Right atrium auricular region (tissue), 2 donors: ENCODE data around the gene TTC21A. TPM values are rescaled to one million over a fixed set of nuclear protein-coding genes. Genes with fewer than 3 reads are reported as not detected.

Source experiments
- DNase-seq: peaks from one replicate; pipeline ENCODE4 v3.0.0-alpha.2; 2019; ENCODE audit warnings: low spot score
- H3K27ac ChIP-seq, 2 donors: fragments of 200-600 bp; sonication (generic); 1 replicate in 1 of 2; 2 replicates in 1 of 2; pipeline ENCODE4 v1.5.1; 2016 to 2019
- H3K27me3 ChIP-seq, 2 donors: fragments of 200-600 bp; sonication (generic); one replicate each; pipeline versions ENCODE4 v1.5.1 to v1.6.0; 2017 to 2019
- H3K36me3 ChIP-seq: fragments of 200-600 bp; sonication (generic); one replicate; pipeline ENCODE4 v1.5.1; 2016
- H3K4me1 ChIP-seq, 2 donors: fragments of 200-600 bp; sonication (generic); one replicate each; pipeline versions ENCODE4 v1.5.1 to v1.6.0; 2017 to 2019
- H3K4me3 ChIP-seq, 2 donors: fragments of 200-600 bp; sonication (generic); 1 replicate in 1 of 2; 2 replicates in 1 of 2; pipeline ENCODE4 v1.5.1; 2017 to 2019; ENCODE audit warnings: mild to moderate bottlenecking in 1 of 2, moderate library complexity in 1 of 2
- H3K9me3 ChIP-seq, 2 donors: fragments of 200-600 bp; sonication (generic); one replicate each; pipeline ENCODE4 v1.5.1; 2019
- total RNA-seq, 2 donors: library from RNA; depleted of rRNA; stranded (reverse); fragments of >200 nt; gene quantifications; one replicate each; pipeline ENCODE4 v1.1.0, GENCODE V29; 2016
- TF ChIP-seq, protein P1 (sequence below), 2 donors: fragments of 200-600 bp; sonication (generic); IDR thresholded peaks; one replicate each; pipeline ENCODE4 v1.5.1; 2019; ENCODE audit warnings: antibody characterized with exemption in 2 of 2

The TTC21A gene
- total RNA-seq, 2 donors from 2014 or later: 0.85 to 1.8 TPM

DNA sequence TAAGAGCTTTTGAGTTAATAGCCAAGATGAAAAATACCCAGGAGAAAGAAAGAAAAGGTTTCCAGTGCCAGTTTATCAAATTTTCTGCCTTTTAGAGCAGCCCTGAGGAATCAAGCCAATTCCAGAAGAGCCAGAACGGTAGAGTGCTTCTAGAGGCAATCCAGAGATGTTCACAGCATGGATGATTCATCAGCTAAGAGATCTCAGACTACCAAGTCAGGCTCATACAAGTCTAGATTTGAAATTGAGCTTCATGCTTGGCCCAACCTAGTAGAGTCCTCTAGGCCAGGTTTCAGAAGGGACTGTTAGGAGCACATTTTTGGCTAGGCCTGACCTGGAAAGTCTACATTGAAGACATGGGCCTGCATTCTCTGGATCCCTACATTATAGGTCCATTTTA, 40.2 kb upstream of the TTC21A start:
- H3K27ac ChIP-seq: no peak overlapping the region
- H3K36me3 ChIP-seq: peaks cover 47% of the 10 kb centered on the region
- no peak for DNase-seq
- no peaks in the 10 kb centered on the region for H3K4me1 ChIP-seq
- no peak overlapping the region for H3K4me3 ChIP-seq
- no peaks in the 10 kb centered on the region for H3K27me3 ChIP-seq
- H3K9me3 ChIP-seq: no peaks in the 10 kb centered on the region
- TF ChIP-seq, protein P1, sequence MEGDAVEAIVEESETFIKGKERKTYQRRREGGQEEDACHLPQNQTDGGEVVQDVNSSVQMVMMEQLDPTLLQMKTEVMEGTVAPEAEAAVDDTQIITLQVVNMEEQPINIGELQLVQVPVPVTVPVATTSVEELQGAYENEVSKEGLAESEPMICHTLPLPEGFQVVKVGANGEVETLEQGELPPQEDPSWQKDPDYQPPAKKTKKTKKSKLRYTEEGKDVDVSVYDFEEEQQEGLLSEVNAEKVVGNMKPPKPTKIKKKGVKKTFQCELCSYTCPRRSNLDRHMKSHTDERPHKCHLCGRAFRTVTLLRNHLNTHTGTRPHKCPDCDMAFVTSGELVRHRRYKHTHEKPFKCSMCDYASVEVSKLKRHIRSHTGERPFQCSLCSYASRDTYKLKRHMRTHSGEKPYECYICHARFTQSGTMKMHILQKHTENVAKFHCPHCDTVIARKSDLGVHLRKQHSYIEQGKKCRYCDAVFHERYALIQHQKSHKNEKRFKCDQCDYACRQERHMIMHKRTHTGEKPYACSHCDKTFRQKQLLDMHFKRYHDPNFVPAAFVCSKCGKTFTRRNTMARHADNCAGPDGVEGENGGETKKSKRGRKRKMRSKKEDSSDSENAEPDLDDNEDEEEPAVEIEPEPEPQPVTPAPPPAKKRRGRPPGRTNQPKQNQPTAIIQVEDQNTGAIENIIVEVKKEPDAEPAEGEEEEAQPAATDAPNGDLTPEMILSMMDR (IDR thresholded peaks at IDR 0.05): no peak

DNA sequence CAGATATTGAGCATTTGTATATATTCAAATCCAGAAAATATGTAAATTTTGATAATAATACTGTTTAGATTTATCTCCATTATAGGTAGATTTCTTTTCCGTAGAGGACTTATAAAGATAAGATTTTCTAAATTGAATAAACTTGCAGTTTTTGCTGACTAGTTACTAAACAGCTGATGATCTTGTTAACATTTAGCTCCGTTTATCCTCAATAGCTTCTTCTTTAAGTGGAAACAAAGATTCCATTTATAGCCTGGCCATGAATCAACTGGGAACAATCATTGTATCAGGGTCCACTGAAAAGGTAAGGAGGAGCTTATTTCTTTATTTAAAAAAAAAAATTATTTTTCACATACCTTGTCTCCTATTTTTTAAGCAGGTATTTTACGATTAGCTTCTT, 38.9 kb upstream of the TTC21A start:
- Histone ChIP-seq H3K4me3 (no peak overlapping the region), H3K36me3 (peaks cover 51% of the 10 kb centered on the region), H3K4me1 (no peaks in the 10 kb centered on the region), H3K9me3 (no peaks in the 10 kb centered on the region), H3K27ac (no peak overlapping the region), H3K27me3 (no peaks in the 10 kb centered on the region)
- no peak for DNase-seq
- TF ChIP-seq, protein P1 (IDR thresholded peaks at IDR 0.05): no peak

DNA sequence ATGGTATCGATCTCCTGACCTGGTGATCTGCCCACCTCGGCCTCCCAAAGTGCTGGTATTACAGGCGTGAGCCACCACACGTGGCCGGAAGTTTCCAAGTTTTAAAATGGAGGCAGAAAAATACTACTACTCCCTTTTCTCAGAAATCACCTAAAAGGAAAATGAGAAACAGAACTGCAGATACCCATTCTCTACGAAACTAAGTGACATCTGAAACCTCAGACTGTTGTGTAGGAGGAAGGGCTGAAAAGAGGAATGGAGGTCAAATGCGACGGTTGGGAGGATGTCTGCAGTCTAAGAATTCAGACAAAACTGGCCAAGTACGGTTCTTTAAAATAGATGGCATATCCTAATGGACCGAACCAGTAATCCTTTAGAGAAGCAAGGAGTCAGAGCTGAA, 31.6 kb upstream of the TTC21A start:
- Histone ChIP-seq H3K4me1 (no peaks in the 10 kb centered on the region), H3K27me3 (no peaks in the 10 kb centered on the region), H3K36me3 (peaks cover 49% of the 10 kb centered on the region), H3K9me3 (no peaks in the 10 kb centered on the region), H3K27ac (no peak overlapping the region), H3K4me3 (no peak overlapping the region)
- DNase-seq: no peak
- TF ChIP-seq, protein P1 (IDR thresholded peaks at IDR 0.05): no peak

DNA sequence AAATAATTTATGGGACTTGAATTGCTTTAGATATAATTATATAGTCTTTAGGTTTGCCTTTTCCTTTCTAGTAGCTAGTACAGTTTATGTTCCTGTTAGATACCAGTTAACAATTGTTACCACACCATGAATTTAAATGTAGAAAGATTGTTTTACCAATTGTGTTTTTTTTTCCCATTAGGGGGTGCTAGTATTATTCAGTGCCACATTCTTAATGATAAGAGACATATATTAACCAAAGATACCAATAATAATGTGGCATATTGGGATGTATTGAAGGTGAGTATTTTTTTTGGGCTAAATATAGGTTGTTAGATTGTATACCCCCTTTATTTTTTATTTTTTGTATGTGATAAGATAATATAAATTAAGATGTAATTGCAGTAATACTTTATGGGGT, 27.9 kb upstream of the TTC21A start:
- no peak for DNase-seq
- Histone ChIP-seq H3K27me3 (no peaks in the 10 kb centered on the region), H3K4me3 (no peak overlapping the region), H3K36me3 (peaks cover 36% of the 10 kb centered on the region), H3K27ac (no peak overlapping the region), H3K4me1 (no peaks in the 10 kb centered on the region), H3K9me3 (no peaks in the 10 kb centered on the region)
- TF ChIP-seq, protein P1 (IDR thresholded peaks at IDR 0.05): no peak

DNA sequence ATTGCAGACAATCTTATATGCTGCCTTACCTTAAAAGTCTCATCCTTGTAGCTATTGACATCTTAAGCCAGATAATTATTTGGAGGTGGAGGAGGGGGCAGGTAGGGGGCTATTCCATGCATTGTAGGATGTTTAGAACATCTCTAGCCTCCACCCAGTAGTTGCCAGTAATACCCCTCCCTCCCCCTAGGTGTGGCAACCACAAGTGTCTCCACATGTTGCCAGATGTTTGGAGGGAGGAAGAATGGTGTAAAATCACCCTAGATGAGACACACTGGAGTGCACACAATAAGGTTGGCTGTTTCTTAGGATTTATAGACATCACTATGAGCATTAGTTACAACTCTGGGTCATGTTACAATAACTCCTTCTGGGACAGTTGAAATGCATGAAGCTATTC, 27.5 kb upstream of the TTC21A start:
- Histone ChIP-seq H3K4me1 (no peaks in the 10 kb centered on the region), H3K27ac (no peak overlapping the region), H3K9me3 (no peaks in the 10 kb centered on the region), H3K27me3 (no peaks in the 10 kb centered on the region), H3K36me3 (peaks cover 33% of the 10 kb centered on the region), H3K4me3 (no peak overlapping the region)
- TF ChIP-seq, protein P1 (IDR thresholded peaks at IDR 0.05): no peak
- DNase-seq: no peak

DNA sequence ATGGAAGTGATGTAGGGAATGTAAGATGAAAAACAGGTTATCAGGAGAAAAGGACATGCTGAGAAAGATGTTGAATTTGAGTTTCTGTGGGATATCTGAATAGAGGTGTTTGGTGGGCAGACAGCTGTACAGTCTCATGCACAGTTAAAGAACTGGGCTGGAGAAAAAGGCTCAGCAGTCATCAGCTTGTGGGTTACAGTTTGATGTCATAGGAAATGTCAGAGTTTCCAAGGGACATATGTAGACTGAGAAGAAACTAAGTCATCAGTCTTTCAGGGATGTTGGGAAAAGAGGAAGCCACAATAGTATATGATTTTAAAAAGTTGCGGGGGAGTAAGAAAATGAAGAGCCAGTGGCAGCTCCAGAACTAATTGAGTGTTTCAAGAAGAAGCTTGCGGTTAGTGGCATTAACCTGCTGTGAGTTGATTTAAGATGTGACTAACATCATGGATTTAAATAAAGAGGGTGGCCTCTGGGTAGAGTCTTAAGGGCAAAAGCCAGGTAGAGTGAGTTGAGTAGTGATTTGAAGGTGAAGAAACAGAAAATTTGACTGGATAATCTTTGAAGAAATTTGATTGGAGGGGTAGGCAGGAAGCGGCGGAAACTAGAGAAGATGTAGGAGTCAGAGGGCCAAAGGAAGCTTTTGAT, 24.7 kb upstream of the TTC21A start:
- DNase-seq: no peak
- Histone ChIP-seq H3K4me3 (no peak overlapping the region), H3K9me3 (no peaks in the 10 kb centered on the region), H3K27me3 (no peaks in the 10 kb centered on the region), H3K4me1 (no peaks in the 10 kb centered on the region), H3K27ac (no peak overlapping the region), H3K36me3 (peaks cover 29% of the 10 kb centered on the region)
- TF ChIP-seq, protein P1 (IDR thresholded peaks at IDR 0.05): no peak
